ENCODE measurements around the gene SIRT6. TPM values are rescaled to one million over a fixed set of nuclear protein-coding genes. Genes with fewer than 3 reads are reported as not detected.

The SIRT6 gene
- total RNA-seq, 1 experiment from 2014 or later, result 22.9 TPM

- intact Hi-C loops (cut with micrococcal nuclease; ENCODE audit: unreplicated experiment), result loop anchor here (5.0 to 10.0 kb wide), 2 partner anchors 39 to 126 kb away; no protein-coding TSS in a partner anchor
- peaks cover 43% of the 10 kb centered on the region for H3K36me3 Mint-ChIP-seq (ENCODE audit: insufficient read depth, unreplicated experiment)
Measured at GRCh38 chr19:4181053-4181508, 1.3 kb downstream of the SIRT6 start.

GRCh38 chr19:4178990-4179389, 3.4 kb downstream of the SIRT6 start:
- H3K9me3 Mint-ChIP-seq (ENCODE audit: low read depth, unreplicated experiment), result no peaks in the 10 kb centered on the region
- no peak overlapping the region for H3K27ac Mint-ChIP-seq (ENCODE audit: unreplicated experiment)
- CTCF ChIA-PET, result no interaction called here
- no peak for DNase-seq
- H3K4me3 Mint-ChIP-seq (ENCODE audit: low read depth, unreplicated experiment), result no peak overlapping the region
- peaks cover 2% of the 10 kb centered on the region for H3K27me3 Mint-ChIP-seq (ENCODE audit: unreplicated experiment)
- intact Hi-C loops (cut with micrococcal nuclease; ENCODE audit: unreplicated experiment), result no loop called here
- TF ChIP-seq CTCF (IDR thresholded peaks at IDR 0.05; ENCODE audit: unreplicated experiment), result no peak
- no TSS peak for BruUV-seq (replicated peaks)
- peaks cover 8% of the 10 kb centered on the region for H3K4me1 Mint-ChIP-seq (ENCODE audit: low read depth, unreplicated experiment)
- H3K36me3 Mint-ChIP-seq (ENCODE audit: insufficient read depth, unreplicated experiment), result peaks cover 42% of the 10 kb centered on the region

More at GRCh38 chr19:4181053-4181508, 1.3 kb downstream of the SIRT6 start:
- peak overlapping the region; percentile 99 for H3K4me3 Mint-ChIP-seq (ENCODE audit: low read depth, unreplicated experiment)
- H3K27ac Mint-ChIP-seq (ENCODE audit: unreplicated experiment), result no peak overlapping the region
- no peaks in the 10 kb centered on the region for H3K9me3 Mint-ChIP-seq (ENCODE audit: low read depth, unreplicated experiment)
- H3K27me3 Mint-ChIP-seq (ENCODE audit: unreplicated experiment), result peaks cover 23% of the 10 kb centered on the region
- H3K4me1 Mint-ChIP-seq (ENCODE audit: low read depth, unreplicated experiment), result peaks cover 8% of the 10 kb centered on the region
- BruUV-seq (replicated peaks), result no TSS peak
- TF ChIP-seq CTCF (IDR thresholded peaks at IDR 0.05; ENCODE audit: unreplicated experiment), result no peak
- no peak for DNase-seq
- CTCF ChIA-PET, result interaction anchor here (0.5 kb wide), 1 partner anchor 1792 kb away, joined by 3 read pairs; no protein-coding TSS in a partner anchor

GRCh38 chr19:4177146-4177545, 5.2 kb downstream of the SIRT6 start:
- Mint-ChIP-seq H3K4me3 (ENCODE audit: low read depth, unreplicated experiment) (no peak overlapping the region), H3K27ac (ENCODE audit: unreplicated experiment) (no peak overlapping the region), H3K36me3 (ENCODE audit: insufficient read depth, unreplicated experiment) (peaks cover 34% of the 10 kb centered on the region), H3K9me3 (ENCODE audit: low read depth, unreplicated experiment) (no peaks in the 10 kb centered on the region), H3K4me1 (ENCODE audit: low read depth, unreplicated experiment) (peaks cover 8% of the 10 kb centered on the region), H3K27me3 (ENCODE audit: unreplicated experiment) (peaks cover 14% of the 10 kb centered on the region)
- intact Hi-C loops (cut with micrococcal nuclease; ENCODE audit: unreplicated experiment), result no loop called here
- CTCF ChIA-PET, result interaction anchor here (0.7 kb wide), 1 partner anchor 21 kb away, joined by 4 read pairs; no protein-coding TSS in a partner anchor
- BruUV-seq (replicated peaks), result no TSS peak
- DNase-seq, result no peak
- no peak for TF ChIP-seq CTCF (IDR thresholded peaks at IDR 0.05; ENCODE audit: unreplicated experiment)

- Mint-ChIP-seq H3K4me3 (ENCODE audit: low read depth, unreplicated experiment) (no peak overlapping the region), H3K36me3 (ENCODE audit: insufficient read depth, unreplicated experiment) (peaks cover 20% of the 10 kb centered on the region), H3K9me3 (ENCODE audit: low read depth, unreplicated experiment) (no peaks in the 10 kb centered on the region), H3K27me3 (ENCODE audit: unreplicated experiment) (peaks cover 25% of the 10 kb centered on the region), H3K27ac (ENCODE audit: unreplicated experiment) (no peak overlapping the region), H3K4me1 (ENCODE audit: low read depth, unreplicated experiment) (no peaks in the 10 kb centered on the region)
- no TSS peak for BruUV-seq (replicated peaks)
- CTCF ChIA-PET, result no interaction called here
- intact Hi-C loops (cut with micrococcal nuclease; ENCODE audit: unreplicated experiment), result no loop called here
- no peak for TF ChIP-seq CTCF (IDR thresholded peaks at IDR 0.05; ENCODE audit: unreplicated experiment)
- DNase-seq, result no peak
Measured at GRCh38 chr19:4175669-4175931, 6.8 kb downstream of the SIRT6 start.

All from Calu3 (cell line).